LNCAP (cell line): ENCODE data around the gene MAN1C1.

Experiments used
- CTCF ChIP-seq: fragments of 450-650 bp; IDR thresholded peaks from 2 replicates; pipeline ENCODE4 v1.5.1; 2017; ENCODE audit warnings: mild to moderate bottlenecking

The MAN1C1 gene

GRCh38 chr1:25711555-25712298 lies 95.1 kb downstream of the MAN1C1 start:
- TF ChIP-seq CTCF, result no peak

- no peak for TF ChIP-seq CTCF
Measured at GRCh38 chr1:25712299-25712970, 95.8 kb downstream of the MAN1C1 start.

GRCh38 chr1:25713961-25714360 lies 97.4 kb downstream of the MAN1C1 start:
- no peak for TF ChIP-seq CTCF

- no peak for TF ChIP-seq CTCF
Measured at GRCh38 chr1:25714372-25714931, 97.9 kb downstream of the MAN1C1 start.

- TF ChIP-seq CTCF, result no peak
Measured at GRCh38 chr1:25715888-25716287, 99.3 kb downstream of the MAN1C1 start.

- no peak for TF ChIP-seq CTCF
Measured at GRCh38 chr1:25716320-25716719, 99.7 kb downstream of the MAN1C1 start.

- no peak for TF ChIP-seq CTCF
Measured at GRCh38 chr1:25718732-25719131, 102.1 kb downstream of the MAN1C1 start.
